Aorta (tissue), 5 donors: ENCODE measurements around the gene ZNF296. TPM values are rescaled to one million over a fixed set of nuclear protein-coding genes. Genes with fewer than 3 reads are reported as not detected.
"Not testable (repeated sequence)": the region's sequence is repeated elsewhere in the genome, so short reads cannot be mapped to it uniquely, and the experiment has no call there.

Experiments
- ATAC-seq: fragments of 200-7000 bp; cut with Tn5 transposase; one replicate; pipeline ENCODE4 v1.9.1; 2022; ENCODE audit warnings: moderate library complexity; ENCODE audit not compliant: low FRiP score
- DNase-seq, 2 donors: peaks; one replicate each; pipeline ENCODE4 v3.0.0-alpha.2; 2020
- H3K27ac ChIP-seq, 2 donors: one replicate each; pipeline ENCODE4 v1.5.1; 2013; ENCODE audit warnings: low read length in 2 of 2, mild to moderate bottlenecking in 2 of 2, moderate library complexity in 2 of 2, control low read depth in 1 of 2, inconsistent platforms in 1 of 2, low read depth in 1 of 2
- H3K27me3 ChIP-seq, 2 donors: one replicate each; pipeline ENCODE4 v1.6.1; 2013; ENCODE audit warnings: control low read depth in 1 of 2, low read length in 1 of 2, mild to moderate bottlenecking in 1 of 2, moderate library complexity in 1 of 2; ENCODE audit not compliant: insufficient read depth in 2 of 2, control insufficient read depth in 1 of 2
- H3K36me3 ChIP-seq, 2 donors: one replicate each; pipeline ENCODE4 v1.6.1; 2013; ENCODE audit warnings: control low read depth in 1 of 2, low read length in 1 of 2, mild to moderate bottlenecking in 1 of 2; ENCODE audit not compliant: insufficient read depth in 2 of 2, control insufficient read depth in 1 of 2
- H3K4me1 ChIP-seq, 2 donors: one replicate each; pipeline ENCODE4 v1.6.1; 2013; ENCODE audit warnings: low read length in 2 of 2, control low read depth in 1 of 2, mild to moderate bottlenecking in 1 of 2, moderate library complexity in 1 of 2; ENCODE audit not compliant: insufficient read depth in 2 of 2, control insufficient read depth in 1 of 2
- H3K4me3 ChIP-seq, 2 donors: one replicate each; pipeline ENCODE4 v1.5.1; 2013; ENCODE audit warnings: low read length in 2 of 2, control low read depth in 1 of 2, mild to moderate bottlenecking in 1 of 2
- H3K9me3 ChIP-seq: one replicate; pipeline ENCODE4 v1.6.1; 2013; ENCODE audit warnings: mild to moderate bottlenecking, low read length; ENCODE audit not compliant: control insufficient read depth
- WGBS, 2 donors: extraction: QIAGEN DNeasy Blood & Tissue Kit; methylation state at CpG; one replicate each; pipeline ENCODE4 v1.1.7; 2013; 5-methylcytosine and 5-hydroxymethylcytosine counted together
- intact Hi-C, 2 donors: fragments of 100-400 bp; cut with DNase I; formaldehyde crosslinking; loops; one replicate each; pipeline versions ENCODE4 v1.14.2 to v1.15.0; 2022
- long read RNA-seq, 2 donors: library from polyadenylated mRNA; unstranded; transcript quantifications; one replicate each; pipeline ENCODE4 v2.0.0, GENCODE V29; 2020 to 2021
- polyA plus RNA-seq, 2 donors: library from polyadenylated mRNA; stranded (reverse); fragments of 200-250 nt; gene quantifications; one replicate each; pipeline ENCODE4 v1.2.3, GENCODE V29; 2013
- total RNA-seq, 2 donors: library from RNA; stranded (reverse); fragmentation: NEBNext Ultra II Directional; extraction: Animal tissue kit (Norgen Biotek cat#: 25700); gene quantifications; one replicate each; pipeline ENCODE4 v1.2.1, GENCODE V29; 2021
- donor health status: healthy with polysubstance abuse.
- donor health status: Bipolar disorder and iron deficiency.
- donor health status: DM: no; HTN: no; CAD: no.
- donor health status: DM: no; HTN: no; CAD: no.
- donor health status: DM: yes; HTN: yes; CAD: no.

The ZNF296 gene
- total RNA-seq = under 1 TPM; 0.19 to 0.45 TPM
- 1 to 10 TPM in 1 of 2 donors, under 1 TPM in 1; 0.38 to 1.1 TPM for polyA plus RNA-seq
- long read RNA-seq, donor 1 = 0 reads
- long read RNA-seq, donor 2 = 0 reads

DNA sequence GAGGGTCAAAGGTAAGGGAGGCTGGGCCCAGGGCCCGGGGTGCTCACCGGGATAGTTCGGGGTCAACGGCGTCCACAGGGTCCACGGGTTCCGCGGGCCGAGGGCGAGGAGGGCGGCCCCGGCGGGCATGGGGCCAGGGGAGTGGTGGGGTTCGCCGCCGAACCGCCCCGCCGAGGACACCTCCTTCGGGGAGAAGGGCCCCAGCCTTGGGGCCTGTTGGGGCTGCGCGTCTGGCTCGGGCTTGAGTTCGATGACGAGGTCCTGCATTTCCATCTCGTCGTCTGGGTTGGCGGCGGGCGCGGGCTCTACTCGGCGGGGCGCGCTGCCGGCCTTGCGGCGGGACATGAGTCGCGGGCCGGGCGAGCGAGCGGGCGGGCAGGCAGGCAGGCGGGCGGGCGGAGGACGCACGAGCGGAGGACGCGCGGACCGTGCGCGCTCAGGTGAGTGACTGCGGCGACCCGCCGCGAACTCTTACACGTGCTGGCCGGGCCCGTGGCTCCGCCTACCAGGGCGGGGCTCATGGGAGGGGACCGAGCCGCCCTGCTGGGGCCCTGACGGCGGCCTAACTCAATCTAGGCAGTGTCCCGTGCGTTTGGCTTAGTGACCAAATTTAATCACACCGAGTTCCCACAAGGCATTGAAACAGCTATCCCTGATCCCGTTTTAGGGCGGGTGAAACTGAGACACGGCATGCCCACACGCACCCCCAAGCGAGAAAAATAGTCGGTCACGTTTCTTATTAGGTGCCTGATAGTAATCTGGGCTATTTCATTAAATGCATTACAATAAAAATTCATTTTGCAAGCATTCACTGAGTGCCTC, at the start of gene ZNF296:
TSS of gene ZNF296 (minus strand) at position 450 of the 822 bp plus-strand sequence. CDS start at position 345, 105 bp downstream.
- no peaks in the 10 kb centered on the region for H3K27me3 ChIP-seq
- no peaks in the 10 kb centered on the region for H3K4me1 ChIP-seq
- H3K4me3 ChIP-seq = no peak within 1 kb of the TSS
- H3K27ac ChIP-seq = no peak within 1 kb of the TSS
- peak; percentile 82 to 89 for DNase-seq
- intact Hi-C loops = loop anchor here in 1 of 2 donors (5.0 kb wide), 1 partner anchor 39 kb away; the partner anchor contains the start of gene CLASRP
- peak; percentile 59 for ATAC-seq
- no peaks in the 10 kb centered on the region for H3K9me3 ChIP-seq
- 2% methylated on average over 48 to 81 of the region's 81 CpGs for WGBS, 2 donors
- no peaks in the 10 kb centered on the region for H3K36me3 ChIP-seq

- Histone ChIP-seq H3K4me3 (no peak overlapping the region), H3K4me1 (no peaks in the 10 kb centered on the region), H3K27ac (no peak overlapping the region), H3K9me3 (no peaks in the 10 kb centered on the region), H3K36me3 (no peaks in the 10 kb centered on the region), H3K27me3 (no peaks in the 10 kb centered on the region)
- DNase-seq = no peak
- intact Hi-C loops = no loop called here
- no peak for ATAC-seq
- WGBS, 2 donors = 92 to 94% methylated on average over 9 of the region's 9 CpGs
Measured at GRCh38 chr19:45125360-45125759, 49.1 kb upstream of the ZNF296 start.

DNA sequence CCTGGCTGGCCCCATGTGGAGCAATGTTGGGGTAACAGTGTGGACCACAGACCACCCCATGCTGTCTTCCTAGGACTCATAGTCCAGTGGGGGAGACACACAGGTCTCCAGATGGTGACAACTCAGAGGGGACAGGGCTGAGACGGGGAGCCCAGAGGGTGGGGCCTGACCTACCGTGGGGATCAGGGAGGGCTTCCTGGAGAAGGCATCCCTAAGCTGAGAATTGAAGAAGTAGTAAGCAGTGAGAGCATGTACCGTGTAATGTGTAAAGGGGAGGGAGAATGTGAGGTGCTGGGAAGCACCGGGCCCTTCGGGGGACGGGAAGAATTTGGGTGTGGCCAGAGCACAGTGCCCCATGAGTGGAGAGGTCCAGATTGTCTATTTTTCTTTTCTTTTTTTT, 47.7 kb upstream of the ZNF296 start:
- no peak overlapping the region for H3K4me3 ChIP-seq
- H3K36me3 ChIP-seq = no peaks in the 10 kb centered on the region
- WGBS, 2 donors = 90 to 94% methylated on average over 6 of the region's 6 CpGs
- H3K27me3 ChIP-seq = no peaks in the 10 kb centered on the region
- no peak overlapping the region for H3K27ac ChIP-seq
- ATAC-seq (peak; percentile 33), DNase-seq (no peak)
- no peaks in the 10 kb centered on the region for H3K4me1 ChIP-seq
- intact Hi-C loops = no loop called here
- H3K9me3 ChIP-seq = no peaks in the 10 kb centered on the region

GRCh38 chr19:45123440-45123850, 47.2 kb upstream of the ZNF296 start:
- ATAC-seq (no peak), DNase-seq (no peak)
- Histone ChIP-seq H3K36me3 (no peaks in the 10 kb centered on the region), H3K9me3 (no peaks in the 10 kb centered on the region), H3K27ac (no peak overlapping the region), H3K4me3 (no peak overlapping the region), H3K27me3 (no peaks in the 10 kb centered on the region), H3K4me1 (no peaks in the 10 kb centered on the region)
- 71 to 76% methylated on average over 9 of the region's 9 CpGs for whole genome bisulfite sequencing, 2 donors
- intact Hi-C loops = no loop called here

GRCh38 chr19:45122832-45123231, 46.6 kb upstream of the ZNF296 start:
- Histone ChIP-seq H3K27me3 (no peaks in the 10 kb centered on the region), H3K9me3 (no peaks in the 10 kb centered on the region), H3K4me1 (no peaks in the 10 kb centered on the region), H3K4me3 (no peak overlapping the region), H3K27ac (no peak overlapping the region), H3K36me3 (no peaks in the 10 kb centered on the region)
- intact Hi-C loops = no loop called here
- no peak for ATAC-seq
- 83 to 86% methylated on average over 6 of the region's 6 CpGs for WGBS, 2 donors
- no peak for DNase-seq

DNA sequence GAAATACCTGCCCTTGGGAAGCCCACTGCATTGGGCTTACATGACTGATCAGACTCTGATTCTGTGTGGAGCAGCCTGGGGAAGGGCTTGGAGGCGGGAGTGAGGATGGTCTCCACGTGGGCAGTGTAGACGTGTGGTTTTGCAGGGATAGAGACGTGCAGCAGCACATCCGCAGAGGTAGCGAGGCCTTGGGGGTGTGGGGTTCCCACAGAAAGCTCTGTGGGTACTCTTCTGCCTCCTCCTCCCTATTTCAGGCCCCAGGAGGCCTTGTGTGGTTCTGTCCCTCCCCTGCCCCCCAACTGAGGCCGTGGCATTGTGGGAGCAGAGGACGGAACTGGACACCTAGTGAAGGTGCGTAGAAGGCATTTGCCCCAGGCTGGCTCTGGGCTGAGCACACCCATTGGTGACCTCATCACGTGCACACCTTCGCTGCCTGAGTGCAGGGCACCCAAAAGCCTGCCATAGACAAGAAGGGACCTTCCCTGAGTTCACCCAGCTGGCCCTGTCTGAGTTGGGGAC, 45.6 kb upstream of the ZNF296 start:
- Histone ChIP-seq H3K27ac (no peak overlapping the region), H3K4me3 (no peak overlapping the region), H3K36me3 (no peaks in the 10 kb centered on the region), H3K9me3 (no peaks in the 10 kb centered on the region), H3K27me3 (no peaks in the 10 kb centered on the region), H3K4me1 (no peaks in the 10 kb centered on the region)
- DNase-seq = no peak
- ATAC-seq = no peak
- 86 to 89% methylated on average over 11 of the region's 11 CpGs for WGBS, 2 donors
- intact Hi-C loops = no loop called here

DNA sequence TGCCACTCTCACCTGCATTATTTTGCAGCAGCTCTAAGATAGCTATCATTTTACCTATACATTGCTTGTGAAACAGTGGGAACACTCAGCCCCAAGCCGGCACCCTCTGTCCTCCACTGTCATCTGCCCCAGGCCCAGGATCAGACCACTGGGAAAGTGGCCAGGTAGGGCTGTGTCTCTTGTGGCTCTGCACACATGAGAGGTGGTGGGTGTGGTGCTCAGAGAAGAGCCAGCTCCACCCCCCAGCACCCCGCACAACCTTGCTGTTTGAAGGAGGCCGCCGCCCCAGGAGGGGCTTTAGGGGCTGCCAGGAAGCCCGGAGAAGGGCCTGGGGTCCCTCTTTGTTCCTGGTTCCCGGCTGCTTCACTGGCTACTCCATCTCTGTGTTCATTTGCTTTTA, 43.3 kb upstream of the ZNF296 start:
- no peak overlapping the region for H3K27ac ChIP-seq
- WGBS, 2 donors = 88 to 94% methylated on average over 6 of the region's 6 CpGs

DNA sequence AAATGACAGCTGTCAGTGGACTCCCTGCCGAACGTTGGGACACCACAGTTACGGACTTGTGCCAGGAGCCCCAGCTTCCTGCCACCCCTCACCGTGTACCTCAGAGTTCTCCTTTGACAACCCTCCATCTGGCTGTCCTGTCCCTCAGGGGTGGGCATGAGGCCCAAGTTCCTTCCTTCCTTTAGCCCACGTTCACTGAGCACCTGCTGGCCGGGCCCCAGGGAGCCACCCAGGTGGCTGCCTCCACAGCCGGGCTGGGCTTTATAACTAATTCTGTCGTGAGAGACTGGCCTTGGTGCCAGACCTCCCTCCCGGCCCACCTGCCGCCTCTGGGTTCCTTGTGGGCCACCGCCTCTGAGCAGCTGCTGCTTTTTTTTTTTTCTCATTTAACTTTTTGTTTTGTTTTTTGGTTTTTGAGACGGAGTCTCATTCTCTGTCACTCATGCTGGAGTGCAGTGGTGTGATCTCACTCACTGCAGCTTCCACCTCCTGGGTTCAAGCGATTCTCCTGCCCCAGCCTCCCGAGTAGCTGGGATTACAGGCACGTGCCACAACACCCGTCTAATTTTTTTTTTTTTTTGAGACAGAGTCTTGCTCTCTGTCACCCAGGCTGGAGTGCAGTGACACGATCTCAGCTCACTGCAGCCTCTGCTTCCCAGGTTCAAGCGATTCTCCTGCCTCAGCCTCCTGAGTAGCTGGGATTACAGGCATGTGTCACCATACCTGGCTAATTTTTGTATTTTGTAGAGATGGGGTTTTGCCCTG, 42.5 kb upstream of the ZNF296 start:
- H3K4me3 ChIP-seq, DNase-seq, H3K27ac ChIP-seq, H3K27me3 ChIP-seq, H3K9me3 ChIP-seq, H3K36me3 ChIP-seq, ATAC-seq, H3K4me1 ChIP-seq, intact Hi-C loops: not testable (repeated sequence)
- WGBS, 2 donors = 65 to 72% methylated on average over 18 of the region's 18 CpGs

More for the DNA sequence above, 43.3 kb upstream of the ZNF296 start:
- Histone ChIP-seq H3K4me1 (no peaks in the 10 kb centered on the region), H3K9me3 (no peaks in the 10 kb centered on the region), H3K27me3 (no peaks in the 10 kb centered on the region), H3K4me3 (no peak overlapping the region), H3K36me3 (no peaks in the 10 kb centered on the region)
- DNase-seq (no peak), ATAC-seq (no peak)
- intact Hi-C loops = no loop called here
